ENCODE measurements around the gene BFAR.
"Not testable (repeated sequence)": the region's sequence is repeated elsewhere in the genome, so short reads cannot be mapped to it uniquely, and the experiment has no call there.

The BFAR gene

DNA sequence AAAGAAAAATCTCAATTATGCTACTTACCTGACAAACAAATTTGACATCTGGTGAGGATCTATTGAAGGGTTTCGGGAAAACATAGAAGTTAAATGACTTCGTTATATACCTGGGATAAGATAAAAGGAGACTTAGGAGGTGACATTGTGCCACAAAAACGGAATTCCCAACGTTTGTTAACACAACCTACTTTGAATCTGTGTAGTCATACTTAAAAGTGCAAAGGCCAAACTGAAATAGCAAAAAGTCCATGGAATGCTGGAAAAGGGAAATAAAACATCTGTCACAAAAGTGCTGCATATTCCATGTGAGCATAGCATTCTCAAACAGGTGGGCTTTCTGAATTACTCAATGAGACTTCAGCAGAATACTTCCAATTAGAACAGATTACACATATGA is 5.7 kb upstream of the BFAR start:
- TF ChIP-seq, protein P1, sequence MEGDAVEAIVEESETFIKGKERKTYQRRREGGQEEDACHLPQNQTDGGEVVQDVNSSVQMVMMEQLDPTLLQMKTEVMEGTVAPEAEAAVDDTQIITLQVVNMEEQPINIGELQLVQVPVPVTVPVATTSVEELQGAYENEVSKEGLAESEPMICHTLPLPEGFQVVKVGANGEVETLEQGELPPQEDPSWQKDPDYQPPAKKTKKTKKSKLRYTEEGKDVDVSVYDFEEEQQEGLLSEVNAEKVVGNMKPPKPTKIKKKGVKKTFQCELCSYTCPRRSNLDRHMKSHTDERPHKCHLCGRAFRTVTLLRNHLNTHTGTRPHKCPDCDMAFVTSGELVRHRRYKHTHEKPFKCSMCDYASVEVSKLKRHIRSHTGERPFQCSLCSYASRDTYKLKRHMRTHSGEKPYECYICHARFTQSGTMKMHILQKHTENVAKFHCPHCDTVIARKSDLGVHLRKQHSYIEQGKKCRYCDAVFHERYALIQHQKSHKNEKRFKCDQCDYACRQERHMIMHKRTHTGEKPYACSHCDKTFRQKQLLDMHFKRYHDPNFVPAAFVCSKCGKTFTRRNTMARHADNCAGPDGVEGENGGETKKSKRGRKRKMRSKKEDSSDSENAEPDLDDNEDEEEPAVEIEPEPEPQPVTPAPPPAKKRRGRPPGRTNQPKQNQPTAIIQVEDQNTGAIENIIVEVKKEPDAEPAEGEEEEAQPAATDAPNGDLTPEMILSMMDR (conservative IDR thresholded peaks at IDR 0.05; ENCODE audit: control insufficient read depth, insufficient read depth, low read depth, low read length) = no peak
- no peak for DNase-seq (ENCODE audit: low read depth)
- no peak overlapping the region for H3K4me3 ChIP-seq (ENCODE audit: control insufficient read depth, low read depth, low read length)

DNA sequence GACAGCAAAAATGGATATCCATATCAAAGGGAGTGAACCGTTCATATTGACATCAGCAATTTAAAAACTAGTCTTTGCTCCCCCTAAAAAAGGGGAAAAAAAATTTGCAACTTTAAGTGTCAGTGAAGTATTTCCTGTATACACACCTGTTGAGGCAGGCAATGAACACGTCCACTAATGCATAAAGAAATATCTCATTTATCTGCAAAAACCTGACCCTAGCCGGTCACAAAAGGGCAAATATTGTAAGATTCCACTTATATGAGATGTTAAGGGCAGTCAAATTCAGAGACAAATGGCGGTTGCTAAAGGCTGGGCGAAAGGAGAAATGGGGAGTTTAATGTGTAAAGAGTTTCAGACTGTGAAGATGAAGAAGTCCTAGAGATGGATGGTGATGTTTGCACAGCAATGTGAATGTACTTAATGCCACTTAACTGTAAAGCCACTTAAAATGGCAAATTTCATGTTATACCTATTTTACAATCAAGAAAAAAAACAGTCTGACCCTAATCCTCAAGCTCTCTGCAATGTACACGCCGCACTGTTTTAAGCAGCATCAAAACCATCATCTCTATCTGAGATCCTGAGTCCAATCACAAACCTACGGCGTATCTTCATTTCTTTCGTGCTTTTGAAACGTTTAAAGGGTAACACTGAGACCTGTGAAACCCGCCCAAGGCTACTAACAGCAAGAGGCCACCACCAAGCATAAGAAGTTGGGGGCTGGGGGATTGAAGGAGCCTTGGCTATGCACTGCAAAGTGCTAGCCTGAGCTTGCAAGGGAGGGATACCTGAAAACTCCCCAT is 3.7 kb upstream of the BFAR start:
- H3K4me3 ChIP-seq (ENCODE audit: control insufficient read depth, low read depth, low read length) = peak overlapping the region; percentile 87
- DNase-seq (ENCODE audit: low read depth) = no peak
- TF ChIP-seq, protein P1 (conservative IDR thresholded peaks at IDR 0.05; ENCODE audit: control insufficient read depth, insufficient read depth, low read depth, low read length) = no peak

DNA sequence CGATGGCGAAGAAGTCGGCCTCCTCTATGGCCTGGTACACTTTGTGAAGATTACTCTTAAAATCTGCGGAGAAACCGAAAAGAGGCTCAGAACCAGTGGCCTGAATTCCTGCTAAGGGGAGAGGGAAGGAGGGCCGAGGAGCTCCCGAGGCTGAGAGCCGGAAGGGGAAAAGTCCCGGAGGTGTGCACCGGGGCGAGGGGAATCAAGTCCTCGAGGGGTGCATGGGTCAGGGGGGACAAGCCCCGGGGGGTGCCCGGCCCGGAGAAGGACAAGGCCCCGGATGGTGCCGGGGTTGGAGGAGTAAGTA is 3.2 kb upstream of the BFAR start:
- peak overlapping the region; percentile 87 for H3K4me3 ChIP-seq (ENCODE audit: control insufficient read depth, low read depth, low read length)
- TF ChIP-seq, protein P1 (conservative IDR thresholded peaks at IDR 0.05; ENCODE audit: control insufficient read depth, insufficient read depth, low read depth, low read length) = no peak
- DNase-seq (ENCODE audit: low read depth) = no peak

DNA sequence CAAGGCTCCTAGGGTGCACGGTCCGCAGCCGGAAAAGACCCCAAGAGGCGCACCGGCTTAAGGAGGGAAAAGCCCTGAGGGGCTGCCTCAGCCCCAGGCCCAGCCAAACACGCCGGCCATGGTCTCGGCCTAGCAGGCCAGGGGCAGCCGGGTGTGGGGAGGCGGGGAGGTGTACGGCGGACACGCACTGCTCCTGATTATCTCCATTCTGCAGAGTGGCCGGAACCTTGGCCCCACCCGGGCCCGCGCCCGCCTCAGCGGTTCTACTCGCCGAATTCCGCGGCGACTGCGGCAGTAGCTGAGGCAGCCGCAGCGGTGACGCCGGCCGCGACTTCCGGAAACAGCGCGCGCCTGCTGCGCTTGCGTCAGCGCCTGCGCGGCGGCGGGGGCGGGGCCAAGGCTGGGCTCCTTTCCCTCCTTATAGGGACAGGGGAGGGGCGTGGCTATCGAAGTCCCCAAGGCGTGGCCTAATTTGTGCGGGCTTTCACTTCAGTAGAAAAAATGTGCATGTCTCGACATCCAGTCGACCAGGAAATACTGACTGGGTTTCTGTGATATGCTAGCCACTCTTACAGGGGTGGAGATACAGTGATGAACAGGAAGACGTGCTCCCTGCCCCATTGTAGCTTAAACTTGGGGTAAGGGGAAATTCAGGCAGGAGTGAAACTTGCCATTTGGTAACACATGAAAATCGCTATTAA is 2.7 kb upstream of the BFAR start, which contains the start of gene PARN:
PARN (minus strand) TSS at position 342 of the 701 bp plus-strand sequence; CDS start at position 207, 135 bp downstream.
- DNase-seq (ENCODE audit: low read depth) = peak; percentile 95
- peak within 1 kb of the TSS; percentile 87 for H3K4me3 ChIP-seq (ENCODE audit: control insufficient read depth, low read depth, low read length)
- TF ChIP-seq, protein P1 (conservative IDR thresholded peaks at IDR 0.05; ENCODE audit: control insufficient read depth, insufficient read depth, low read depth, low read length) = no peak

DNA sequence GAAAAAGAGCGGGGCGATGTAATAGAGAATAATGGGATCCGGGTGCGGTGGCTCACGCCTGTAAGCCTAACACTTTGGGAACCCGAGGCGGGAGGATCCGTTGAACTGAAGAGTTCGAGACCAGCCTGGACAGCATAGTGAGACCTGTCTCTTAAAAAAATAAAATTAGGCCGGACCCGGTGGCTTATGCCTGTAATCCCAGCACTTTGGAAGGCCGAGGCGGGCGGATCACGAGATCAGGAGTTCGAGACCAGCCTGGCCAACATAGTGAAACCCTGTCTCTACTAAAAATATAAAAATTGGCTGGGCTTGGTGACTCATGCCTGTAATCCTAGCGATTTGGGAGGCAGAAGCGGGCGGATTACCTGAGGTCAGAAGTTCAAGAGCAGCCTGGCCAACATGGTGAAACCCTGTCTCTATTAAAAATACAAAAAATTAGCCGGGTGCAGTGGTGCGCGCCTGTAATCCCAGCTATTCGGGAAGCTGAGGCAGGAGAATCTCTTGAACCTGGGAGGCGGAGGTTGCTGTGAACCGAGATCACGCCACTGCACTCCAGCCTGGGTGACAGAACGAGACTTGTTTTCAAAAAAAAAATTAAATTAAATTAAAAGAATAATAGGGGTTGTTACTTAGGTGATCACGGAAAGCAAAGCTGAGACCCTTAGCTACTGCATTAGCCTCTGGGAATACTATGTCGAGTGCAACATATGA is 2.0 kb upstream of the BFAR start:
- DNase-seq (ENCODE audit: low read depth) = not testable (repeated sequence)
- H3K4me3 ChIP-seq (ENCODE audit: control insufficient read depth, low read depth, low read length) = peak overlapping the region; percentile 30

DNA sequence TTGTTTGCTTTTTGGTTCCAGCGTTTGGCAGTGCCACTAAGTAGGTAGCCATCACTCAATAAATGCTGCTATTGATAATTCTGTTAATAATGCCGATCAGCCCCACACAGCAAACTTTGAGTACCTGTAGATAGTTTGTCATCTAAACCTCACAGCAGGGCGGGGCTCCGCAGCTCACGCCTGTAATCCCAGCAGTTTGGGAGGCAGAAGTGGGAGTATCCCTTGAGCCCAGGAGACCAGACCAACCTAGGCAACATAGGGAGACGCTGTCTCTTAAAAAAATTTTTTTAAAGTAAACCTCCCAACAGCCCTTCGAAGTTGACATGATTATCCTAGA is 1.6 kb downstream of the BFAR start:
- TF ChIP-seq, protein P1 (conservative IDR thresholded peaks at IDR 0.05; ENCODE audit: control insufficient read depth, insufficient read depth, low read depth, low read length) = no peak
- no peak for DNase-seq (ENCODE audit: low read depth)
- H3K4me3 ChIP-seq (ENCODE audit: control insufficient read depth, low read depth, low read length) = peak overlapping the region; percentile 93
